ENCODE measurements around the gene LYPD3.

DNA sequence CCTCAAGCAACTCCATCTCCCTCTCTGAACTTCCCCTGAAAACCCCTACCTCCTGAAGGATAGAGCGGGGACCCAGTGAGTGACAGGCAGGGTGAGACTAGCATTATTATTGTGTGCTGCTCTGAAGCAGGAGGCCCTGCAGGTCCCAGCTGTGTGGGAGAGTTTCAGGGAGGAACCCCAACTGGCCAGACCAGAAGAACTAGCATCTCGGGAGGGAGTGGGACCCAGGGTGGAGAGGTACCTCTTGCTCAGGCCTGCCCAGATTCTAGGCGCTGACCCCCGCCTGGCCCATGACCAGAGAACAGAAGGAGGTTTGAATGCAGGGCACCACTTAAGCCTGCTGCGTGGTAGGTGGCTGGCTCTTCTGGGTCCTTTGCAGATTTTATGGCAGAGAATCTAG, 5.7 kb upstream of the LYPD3 start:
- no peak for TF ChIP-seq POLR2A (IDR thresholded peaks at IDR 0.05)
- TF ChIP-seq, protein P1, sequence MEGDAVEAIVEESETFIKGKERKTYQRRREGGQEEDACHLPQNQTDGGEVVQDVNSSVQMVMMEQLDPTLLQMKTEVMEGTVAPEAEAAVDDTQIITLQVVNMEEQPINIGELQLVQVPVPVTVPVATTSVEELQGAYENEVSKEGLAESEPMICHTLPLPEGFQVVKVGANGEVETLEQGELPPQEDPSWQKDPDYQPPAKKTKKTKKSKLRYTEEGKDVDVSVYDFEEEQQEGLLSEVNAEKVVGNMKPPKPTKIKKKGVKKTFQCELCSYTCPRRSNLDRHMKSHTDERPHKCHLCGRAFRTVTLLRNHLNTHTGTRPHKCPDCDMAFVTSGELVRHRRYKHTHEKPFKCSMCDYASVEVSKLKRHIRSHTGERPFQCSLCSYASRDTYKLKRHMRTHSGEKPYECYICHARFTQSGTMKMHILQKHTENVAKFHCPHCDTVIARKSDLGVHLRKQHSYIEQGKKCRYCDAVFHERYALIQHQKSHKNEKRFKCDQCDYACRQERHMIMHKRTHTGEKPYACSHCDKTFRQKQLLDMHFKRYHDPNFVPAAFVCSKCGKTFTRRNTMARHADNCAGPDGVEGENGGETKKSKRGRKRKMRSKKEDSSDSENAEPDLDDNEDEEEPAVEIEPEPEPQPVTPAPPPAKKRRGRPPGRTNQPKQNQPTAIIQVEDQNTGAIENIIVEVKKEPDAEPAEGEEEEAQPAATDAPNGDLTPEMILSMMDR (IDR thresholded peaks at IDR 0.05): no peak
- TF ChIP-seq POLR2AphosphoS5 (IDR thresholded peaks at IDR 0.05): no peak

Measured in prostate gland (tissue), 2 donors.